Mesendoderm (in vitro differentiated cells): ENCODE measurements around the gene ST3GAL6.

ENCODE experiments used
- DNase-seq: peaks from one replicate; pipeline ENCODE4 v3.0.0; 2013
- H2AK5ac ChIP-seq: 2 replicates; pipeline ENCODE4 v1.6.1; 2013; ENCODE audit warnings: low read length, inconsistent platforms
- H2BK120ac ChIP-seq: 2 replicates; pipeline ENCODE4 v1.6.1; 2013; ENCODE audit warnings: low read depth, mild to moderate bottlenecking, low read length, moderate library complexity, mixed read lengths
- H2BK15ac ChIP-seq: replicated peaks from 2 replicates; pipeline ENCODE4 v1.6.1; 2013; ENCODE audit warnings: low read depth, mild to moderate bottlenecking, moderate library complexity
- H2BK5ac ChIP-seq: 2 replicates; pipeline ENCODE4 v1.6.1; 2013; ENCODE audit warnings: low read length, inconsistent platforms
- H3K18ac ChIP-seq: 2 replicates; pipeline ENCODE4 v1.6.1; 2013; ENCODE audit warnings: mild to moderate bottlenecking, low read length, mixed read lengths
- H3K23ac ChIP-seq: one replicate; pipeline ENCODE4 v1.6.1; 2013; ENCODE audit warnings: low read length
- H3K27ac ChIP-seq: 2 replicates; pipeline ENCODE4 v1.5.1; 2013; ENCODE audit warnings: low read depth, mild to moderate bottlenecking, inconsistent platforms, low read length, moderate library complexity
- H3K27me3 ChIP-seq: 2 replicates; pipeline ENCODE4 v1.6.1; 2013; ENCODE audit warnings: low read length, control low read depth, mild to moderate bottlenecking, inconsistent platforms; ENCODE audit not compliant: insufficient read depth, poor library complexity
- H3K36me3 ChIP-seq: 2 replicates; pipeline ENCODE4 v1.6.1; 2013; ENCODE audit warnings: low read length, inconsistent platforms; ENCODE audit not compliant: control insufficient read depth, insufficient read depth
- H3K4ac ChIP-seq: one replicate; pipeline ENCODE4 v1.6.1; 2013; ENCODE audit warnings: low read depth, mild to moderate bottlenecking, low read length, moderate library complexity
- H3K4me1 ChIP-seq: 2 replicates; pipeline ENCODE4 v1.6.1; 2013; ENCODE audit warnings: low read depth, low read length, inconsistent platforms; ENCODE audit not compliant: control insufficient read depth
- H3K4me2 ChIP-seq: 2 replicates; pipeline ENCODE4 v1.6.1; 2013; ENCODE audit warnings: low read length
- H3K4me3 ChIP-seq: 2 replicates; pipeline ENCODE4 v1.5.1; 2013; ENCODE audit warnings: mild to moderate bottlenecking, low read length
- H3K56ac ChIP-seq: one replicate; pipeline ENCODE4 v1.6.1; 2013; ENCODE audit warnings: low read length
- H3K79me1 ChIP-seq: 2 replicates; pipeline ENCODE4 v1.6.1; 2013; ENCODE audit warnings: low read length, inconsistent platforms
- H3K79me2 ChIP-seq: 2 replicates; pipeline ENCODE4 v1.6.1; 2013; ENCODE audit warnings: mild to moderate bottlenecking, low read length; ENCODE audit not compliant: control insufficient read depth, insufficient read depth
- H3K9ac ChIP-seq: 2 replicates; pipeline ENCODE4 v1.6.1; 2013; ENCODE audit warnings: low read length, inconsistent platforms
- H4K5ac ChIP-seq: one replicate; pipeline ENCODE4 v1.6.1; 2013; ENCODE audit warnings: low read length
- H4K8ac ChIP-seq: one replicate; pipeline ENCODE4 v1.6.1; 2013; ENCODE audit warnings: low read depth, mild to moderate bottlenecking, control low read depth, low read length, moderate library complexity
- WGBS: extraction: QIAGEN DNeasy Blood & Tissue Kit; methylation state at CpG from one replicate; pipeline ENCODE4 v1.1.7; 2013; ENCODE audit warnings: low lambda C conversion rate, missing lambda C conversion rate; ENCODE audit not compliant: insufficient coverage; ENCODE audit errors: extremely low coverage; 5-methylcytosine and 5-hydroxymethylcytosine counted together

ST3GAL6 gene

DNA sequence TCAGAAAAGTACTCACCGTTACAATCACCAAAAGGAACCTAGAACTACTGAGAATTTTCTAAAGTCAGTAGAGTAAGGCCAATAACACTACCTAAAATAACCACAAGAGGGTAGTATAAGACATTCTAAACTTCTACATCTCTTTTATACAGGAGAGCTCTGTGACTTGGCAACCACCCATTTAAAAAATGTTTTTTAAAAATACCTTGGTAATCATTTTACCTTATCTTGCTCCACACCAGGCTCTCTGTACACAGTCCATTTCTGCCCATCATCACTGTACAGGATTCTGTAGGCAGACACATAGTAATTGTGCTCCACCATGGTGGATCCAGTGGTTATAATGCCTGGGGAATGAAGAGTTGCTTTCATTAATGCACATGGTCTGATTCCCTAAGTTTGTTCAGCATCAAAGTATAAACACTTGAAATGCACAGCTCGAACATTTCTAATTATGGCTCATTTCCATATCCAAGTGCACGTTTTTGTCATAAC, 54.5 kb downstream of the ST3GAL6 start:
- Histone ChIP-seq H3K9ac (no peak overlapping the region), H4K5ac (no peak overlapping the region), H3K4me3 (no peak overlapping the region), H2AK5ac (no peak overlapping the region), H3K27ac (no peak overlapping the region), H3K23ac (no peak overlapping the region), H3K27me3 (no peaks in the 10 kb centered on the region), H3K56ac (no peak overlapping the region), H3K4me1 (no peaks in the 10 kb centered on the region), H2BK15ac (no peak overlapping the region), H2BK120ac (no peak overlapping the region), H3K36me3 (no peaks in the 10 kb centered on the region), H2BK5ac (no peak overlapping the region), H3K79me1 (no peaks in the 10 kb centered on the region), H3K18ac (no peak overlapping the region), H3K79me2 (no peaks in the 10 kb centered on the region), H3K4ac (no peak overlapping the region), H3K4me2 (no peak overlapping the region), H4K8ac (no peak overlapping the region)
- DNase-seq: peak; percentile 61
- WGBS: no CpG with 5 or more reads among the region's 3 CpGs

DNA sequence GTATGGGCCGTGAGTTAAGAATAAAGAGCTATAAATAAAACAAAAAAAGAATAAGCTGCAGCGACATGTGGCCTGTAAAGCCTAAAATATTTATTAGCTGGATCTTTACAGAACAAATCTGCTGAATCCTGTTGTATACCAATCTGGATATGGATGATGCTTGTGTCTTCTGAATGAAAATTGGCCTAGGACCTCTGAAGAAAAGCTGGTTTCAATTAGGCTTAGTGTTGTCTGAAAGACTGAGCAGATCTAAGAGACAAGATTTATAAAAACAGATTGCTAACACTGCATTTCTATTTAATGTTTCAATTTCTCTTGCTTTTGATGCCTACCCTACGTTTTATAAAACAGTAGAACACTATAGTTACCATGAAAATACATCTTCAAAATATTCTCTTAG, 57.9 kb downstream of the ST3GAL6 start:
- no peaks in the 10 kb centered on the region for H3K79me1 ChIP-seq
- H2BK5ac ChIP-seq: no peak overlapping the region
- H3K4ac ChIP-seq: no peak overlapping the region
- no peak overlapping the region for H3K4me3 ChIP-seq
- no peaks in the 10 kb centered on the region for H3K79me2 ChIP-seq
- no peak overlapping the region for H4K8ac ChIP-seq
- no peak overlapping the region for H3K4me2 ChIP-seq
- no peaks in the 10 kb centered on the region for H3K27me3 ChIP-seq
- H3K18ac ChIP-seq: no peak overlapping the region
- no peaks in the 10 kb centered on the region for H3K36me3 ChIP-seq
- no peak overlapping the region for H3K23ac ChIP-seq
- H2BK15ac ChIP-seq: no peak overlapping the region
- no peaks in the 10 kb centered on the region for H3K4me1 ChIP-seq
- no peak for DNase-seq
- H3K27ac ChIP-seq: no peak overlapping the region
- H4K5ac ChIP-seq: no peak overlapping the region
- WGBS: no CpG with 5 or more reads among the region's 3 CpGs
- no peak overlapping the region for H3K9ac ChIP-seq
- H2BK120ac ChIP-seq: no peak overlapping the region
- no peak overlapping the region for H3K56ac ChIP-seq
- H2AK5ac ChIP-seq: no peak overlapping the region

DNA sequence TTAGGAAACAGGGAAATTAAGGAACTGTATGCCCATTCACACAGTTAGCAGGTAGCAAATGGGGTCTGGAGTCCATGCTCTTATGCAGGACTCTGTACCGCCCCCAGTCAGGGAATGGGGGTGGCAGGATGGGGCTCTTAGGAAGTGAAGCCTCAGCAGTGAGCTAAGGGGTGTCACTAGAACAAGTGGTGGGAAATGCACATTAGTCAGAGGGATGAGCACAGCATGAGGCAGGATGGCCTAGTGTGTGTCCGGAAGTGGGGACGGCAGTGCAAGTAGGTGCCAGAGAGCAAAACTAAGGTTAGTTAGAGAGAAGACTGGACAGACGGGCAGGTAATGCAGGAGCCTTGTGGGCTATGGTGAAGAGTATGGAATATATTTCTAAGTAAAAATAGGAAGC, 60.7 kb downstream of the ST3GAL6 start:
- Histone ChIP-seq H3K79me2 (no peaks in the 10 kb centered on the region), H2BK120ac (no peak overlapping the region), H3K27ac (no peak overlapping the region), H2BK5ac (no peak overlapping the region), H3K23ac (no peak overlapping the region), H3K36me3 (no peaks in the 10 kb centered on the region), H2BK15ac (no peak overlapping the region), H3K4me2 (no peak overlapping the region), H3K4me1 (no peaks in the 10 kb centered on the region), H3K79me1 (no peaks in the 10 kb centered on the region), H4K5ac (no peak overlapping the region), H2AK5ac (no peak overlapping the region), H4K8ac (no peak overlapping the region), H3K18ac (no peak overlapping the region), H3K9ac (no peak overlapping the region), H3K56ac (no peak overlapping the region), H3K4ac (no peak overlapping the region), H3K4me3 (no peak overlapping the region), H3K27me3 (no peaks in the 10 kb centered on the region)
- DNase-seq: peak; percentile 8
- no CpG with 5 or more reads among the region's 4 CpGs for WGBS

DNA sequence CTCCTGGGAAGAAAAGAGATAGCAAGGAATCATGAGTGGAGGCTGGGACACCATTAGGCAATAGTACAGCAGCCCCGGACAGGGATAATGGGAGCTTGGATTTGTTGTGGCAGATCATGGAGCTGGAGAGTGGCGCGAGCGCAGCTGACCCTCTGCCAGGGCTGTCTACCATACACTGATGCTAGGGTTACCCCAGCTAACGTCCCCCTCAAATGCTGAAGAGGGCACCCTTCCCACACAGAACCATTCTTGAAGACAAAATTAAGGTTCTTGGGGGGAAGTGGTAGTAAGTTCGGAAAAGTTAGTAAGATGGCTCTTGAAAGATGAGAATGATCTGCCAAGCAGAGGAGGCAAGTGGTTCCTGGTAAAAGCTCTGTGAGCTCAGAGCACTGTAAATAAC, 61.1 kb downstream of the ST3GAL6 start:
- Histone ChIP-seq H3K79me2 (no peaks in the 10 kb centered on the region), H2BK5ac (no peak overlapping the region), H2BK15ac (no peak overlapping the region), H3K79me1 (no peaks in the 10 kb centered on the region), H3K27me3 (no peaks in the 10 kb centered on the region), H3K9ac (no peak overlapping the region), H3K23ac (no peak overlapping the region), H3K56ac (no peak overlapping the region), H3K4me1 (no peaks in the 10 kb centered on the region), H2BK120ac (no peak overlapping the region), H3K27ac (no peak overlapping the region), H4K8ac (no peak overlapping the region), H4K5ac (no peak overlapping the region), H3K18ac (no peak overlapping the region), H3K4me3 (no peak overlapping the region), H3K36me3 (no peaks in the 10 kb centered on the region), H3K4me2 (no peak overlapping the region), H3K4ac (no peak overlapping the region), H2AK5ac (no peak overlapping the region)
- no CpG with 5 or more reads among the region's 6 CpGs for WGBS
- peak; percentile 14 for DNase-seq

DNA sequence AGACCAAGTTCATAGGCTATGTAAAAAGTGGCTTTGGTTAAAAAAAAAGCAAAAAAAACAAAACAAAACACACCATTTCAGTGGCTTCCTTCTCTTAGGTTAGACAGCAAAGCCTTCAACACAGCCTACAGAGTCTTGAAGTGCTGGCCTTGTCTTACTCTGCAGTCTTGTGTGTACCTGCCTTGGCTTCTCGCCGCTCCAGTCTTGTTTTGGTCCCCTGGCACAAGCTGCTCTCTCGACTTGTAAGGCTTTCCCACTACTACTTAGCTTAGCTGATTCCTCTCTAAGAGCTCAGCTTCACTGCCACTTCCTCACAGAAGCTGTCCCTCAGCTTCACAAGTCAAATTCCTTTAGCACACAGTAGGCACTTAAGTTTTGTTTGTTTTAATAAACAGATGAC, 63.0 kb downstream of the ST3GAL6 start:
- Histone ChIP-seq H2BK15ac (no peak overlapping the region), H3K27ac (no peak overlapping the region), H3K79me2 (no peaks in the 10 kb centered on the region), H4K5ac (no peak overlapping the region), H3K36me3 (no peaks in the 10 kb centered on the region), H3K9ac (no peak overlapping the region), H3K18ac (no peak overlapping the region), H3K4ac (no peak overlapping the region), H3K56ac (no peak overlapping the region), H3K4me1 (no peaks in the 10 kb centered on the region), H3K79me1 (no peaks in the 10 kb centered on the region), H2BK120ac (no peak overlapping the region), H2AK5ac (no peak overlapping the region), H3K23ac (no peak overlapping the region), H3K4me3 (no peak overlapping the region), H2BK5ac (no peak overlapping the region), H3K27me3 (no peaks in the 10 kb centered on the region), H3K4me2 (no peak overlapping the region), H4K8ac (no peak overlapping the region)
- DNase-seq: no peak
- no CpG with 5 or more reads among the region's 3 CpGs for WGBS

DNA sequence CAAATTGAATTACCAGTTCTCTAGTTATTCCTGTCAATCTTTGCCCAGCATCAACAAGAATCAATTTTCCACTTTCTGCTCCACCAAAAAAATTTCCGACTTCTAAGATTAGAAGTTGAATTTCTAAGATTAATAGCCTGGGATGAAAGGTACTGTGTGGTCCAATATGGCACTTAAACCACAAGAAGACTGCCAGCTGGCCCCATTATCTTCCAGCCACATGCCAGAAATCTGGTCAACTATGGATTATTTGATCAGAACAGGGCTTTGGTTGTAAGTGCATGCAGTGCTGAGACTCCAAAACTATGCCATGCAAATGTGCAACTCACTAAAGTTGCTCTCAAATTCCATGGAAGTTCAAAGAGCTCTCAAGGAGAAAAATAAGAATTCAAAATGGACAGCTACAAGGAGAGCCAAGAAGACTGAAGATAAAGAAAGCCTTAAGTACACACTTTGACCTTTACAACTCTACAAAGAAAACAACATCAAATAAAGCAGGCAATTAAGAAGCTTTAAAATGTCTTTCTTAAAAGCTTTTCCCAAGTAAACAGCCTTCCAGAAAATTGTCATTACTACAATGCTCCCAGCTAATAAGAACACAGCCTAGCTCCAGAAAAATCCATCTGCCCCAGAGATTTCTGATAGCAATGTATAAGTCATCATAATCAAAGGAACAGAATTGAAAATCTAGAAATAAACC, 64.2 kb downstream of the ST3GAL6 start:
- H2AK5ac ChIP-seq: no peak overlapping the region

More for the DNA sequence above, 64.2 kb downstream of the ST3GAL6 start:
- Histone ChIP-seq H3K18ac (no peak overlapping the region), H3K36me3 (no peaks in the 10 kb centered on the region), H3K4me2 (no peak overlapping the region), H3K79me2 (no peaks in the 10 kb centered on the region), H4K8ac (no peak overlapping the region), H2BK120ac (no peak overlapping the region), H3K56ac (no peak overlapping the region), H3K4me1 (no peaks in the 10 kb centered on the region), H3K9ac (no peak overlapping the region), H3K23ac (no peak overlapping the region), H3K79me1 (no peaks in the 10 kb centered on the region), H4K5ac (no peak overlapping the region), H3K4ac (no peak overlapping the region), H2BK15ac (no peak overlapping the region), H2BK5ac (no peak overlapping the region), H3K4me3 (no peak overlapping the region), H3K27me3 (no peaks in the 10 kb centered on the region), H3K27ac (no peak overlapping the region)
- DNase-seq: no peak
- WGBS: no CpG with 5 or more reads among the region's 1 CpG
